HUES64 (cell line): ENCODE data around the gene FAM210B.

Source experiments
- H3K27ac ChIP-seq: 2 replicates; pipeline ENCODE4 v1.7.0; 2013; ENCODE audit warnings: low read depth, low read length, inconsistent platforms
- H3K27me3 ChIP-seq: 2 replicates; pipeline ENCODE4 v1.6.1; 2013; ENCODE audit warnings: mild to moderate bottlenecking, low read length; ENCODE audit not compliant: insufficient read depth
- H3K36me3 ChIP-seq: 2 replicates; pipeline ENCODE4 v1.6.1; 2013; ENCODE audit warnings: mild to moderate bottlenecking, low read length; ENCODE audit not compliant: insufficient read depth
- H3K4me1 ChIP-seq: 2 replicates; pipeline ENCODE4 v1.6.1; 2013; ENCODE audit warnings: mild to moderate bottlenecking, low read length, moderate library complexity; ENCODE audit not compliant: insufficient read depth
- H3K4me3 ChIP-seq: 2 replicates; pipeline ENCODE4 v1.5.1; 2013; ENCODE audit warnings: mild to moderate bottlenecking, low read length, moderate library complexity
- H3K9ac ChIP-seq: 2 replicates; pipeline ENCODE4 v1.6.1; 2013; ENCODE audit warnings: mild to moderate bottlenecking, low read depth, low read length
- H3K9me3 ChIP-seq: 2 replicates; pipeline ENCODE4 v1.6.1; 2013; ENCODE audit warnings: low read depth, low read length; ENCODE audit not compliant: insufficient read depth
- WGBS: fragments of 150-250, 120-280 bp; methylation state at CpG from one replicate; pipeline ENCODE4 v1.1.7; 2013; ENCODE audit warnings: missing lambda C conversion rate; 5-methylcytosine and 5-hydroxymethylcytosine counted together

FAM210B gene

GRCh38 chr20:56360908-56361205 lies 2.1 kb downstream of the FAM210B start:
- Histone ChIP-seq H3K4me1 (peaks cover 17% of the 10 kb centered on the region), H3K27me3 (peaks cover 14% of the 10 kb centered on the region), H3K9me3 (no peaks in the 10 kb centered on the region), H3K36me3 (peaks cover under 1% of the 10 kb centered on the region; the same call in 1 of the 2 replicates), H3K9ac (no peak overlapping the region), H3K27ac (no peak overlapping the region), H3K4me3 (0 out of 2 replicates have a peak overlapping the region, but pooled peaks have one; percentile 87)
- WGBS, result 54% methylated on average over 8 of the region's 8 CpGs

- 97% methylated on average over 4 of the region's 8 CpGs for WGBS
- H3K27ac ChIP-seq, result no peak overlapping the region
- H3K4me1 ChIP-seq, result peaks cover 17% of the 10 kb centered on the region
- no peaks in the 10 kb centered on the region for H3K9me3 ChIP-seq
- H3K27me3 ChIP-seq, result peaks cover 14% of the 10 kb centered on the region
- H3K9ac ChIP-seq, result no peak overlapping the region
- H3K4me3 ChIP-seq, result no peak overlapping the region
- H3K36me3 ChIP-seq, result peaks cover 11% of the 10 kb centered on the region
Measured at GRCh38 chr20:56361900-56362299, 3.1 kb downstream of the FAM210B start.

- 81% methylated on average over 8 of the region's 8 CpGs for WGBS
- Histone ChIP-seq H3K36me3 (peaks cover 15% of the 10 kb centered on the region), H3K27ac (no peak overlapping the region), H3K9ac (no peak overlapping the region), H3K9me3 (no peaks in the 10 kb centered on the region), H3K4me1 (peaks cover 17% of the 10 kb centered on the region), H3K4me3 (no peak overlapping the region), H3K27me3 (peaks cover 14% of the 10 kb centered on the region)
Measured at GRCh38 chr20:56362833-56363413, 4.1 kb downstream of the FAM210B start.

- H3K4me3 ChIP-seq, result no peak overlapping the region
- peaks cover 14% of the 10 kb centered on the region for H3K27me3 ChIP-seq
- peaks cover 15% of the 10 kb centered on the region for H3K36me3 ChIP-seq
- H3K9me3 ChIP-seq, result no peaks in the 10 kb centered on the region
- H3K9ac ChIP-seq, result no peak overlapping the region
- H3K4me1 ChIP-seq, result peaks cover 17% of the 10 kb centered on the region
- 94% methylated on average over 6 of the region's 6 CpGs for WGBS
- no peak overlapping the region for H3K27ac ChIP-seq
Measured at GRCh38 chr20:56363491-56363890, 4.7 kb downstream of the FAM210B start.

GRCh38 chr20:56368351-56369134 lies 9.8 kb downstream of the FAM210B start:
- Histone ChIP-seq H3K4me3 (no peak overlapping the region), H3K4me1 (no peaks in the 10 kb centered on the region), H3K27me3 (no peaks in the 10 kb centered on the region), H3K27ac (no peak overlapping the region), H3K36me3 (peaks cover 64% of the 10 kb centered on the region), H3K9me3 (no peaks in the 10 kb centered on the region), H3K9ac (no peak overlapping the region)
- 94% methylated on average over 5 of the region's 6 CpGs for WGBS

GRCh38 chr20:56369179-56369578 lies 10.4 kb downstream of the FAM210B start:
- WGBS, result 82% methylated on average over 1 of the region's 4 CpGs
- H3K9ac ChIP-seq, result no peak overlapping the region
- no peak overlapping the region for H3K4me3 ChIP-seq
- H3K9me3 ChIP-seq, result no peaks in the 10 kb centered on the region
- no peaks in the 10 kb centered on the region for H3K27me3 ChIP-seq
- H3K36me3 ChIP-seq, result peaks cover 70% of the 10 kb centered on the region
- H3K4me1 ChIP-seq, result no peaks in the 10 kb centered on the region
- no peak overlapping the region for H3K27ac ChIP-seq

- Histone ChIP-seq H3K36me3 (peaks cover 85% of the 10 kb centered on the region), H3K4me1 (no peaks in the 10 kb centered on the region), H3K27ac (no peak overlapping the region), H3K4me3 (no peak overlapping the region), H3K9ac (no peak overlapping the region), H3K9me3 (no peaks in the 10 kb centered on the region), H3K27me3 (no peaks in the 10 kb centered on the region)
- 97% methylated on average over 11 of the region's 11 CpGs for WGBS
Measured at GRCh38 chr20:56371977-56372376, 13.2 kb downstream of the FAM210B start.

GRCh38 chr20:56372850-56373249 lies 14.1 kb downstream of the FAM210B start:
- no peaks in the 10 kb centered on the region for H3K4me1 ChIP-seq
- no peak overlapping the region for H3K9ac ChIP-seq
- H3K9me3 ChIP-seq, result no peaks in the 10 kb centered on the region
- WGBS, result 86% methylated on average over 1 of the region's 1 CpG
- peaks cover 90% of the 10 kb centered on the region for H3K36me3 ChIP-seq
- no peak overlapping the region for H3K4me3 ChIP-seq
- H3K27me3 ChIP-seq, result no peaks in the 10 kb centered on the region
- H3K27ac ChIP-seq, result no peak overlapping the region

GRCh38 chr20:56373942-56374341 lies 15.2 kb downstream of the FAM210B start:
- no peak overlapping the region for H3K27ac ChIP-seq
- no peaks in the 10 kb centered on the region for H3K9me3 ChIP-seq
- 100% methylated on average over 1 of the region's 1 CpG for WGBS
- no peaks in the 10 kb centered on the region for H3K27me3 ChIP-seq
- no peaks in the 10 kb centered on the region for H3K4me1 ChIP-seq
- peaks cover 96% of the 10 kb centered on the region for H3K36me3 ChIP-seq
- no peak overlapping the region for H3K4me3 ChIP-seq
- H3K9ac ChIP-seq, result no peak overlapping the region

GRCh38 chr20:56376331-56376730 lies 17.6 kb downstream of the FAM210B start:
- peaks cover 96% of the 10 kb centered on the region for H3K36me3 ChIP-seq
- no peak overlapping the region for H3K4me3 ChIP-seq
- H3K9ac ChIP-seq, result no peak overlapping the region
- WGBS, result 97% methylated on average over 2 of the region's 2 CpGs
- no peak overlapping the region for H3K27ac ChIP-seq
- no peaks in the 10 kb centered on the region for H3K9me3 ChIP-seq
- no peaks in the 10 kb centered on the region for H3K4me1 ChIP-seq
- H3K27me3 ChIP-seq, result no peaks in the 10 kb centered on the region

GRCh38 chr20:56378386-56378785 lies 19.6 kb downstream of the FAM210B start:
- Histone ChIP-seq H3K27me3 (no peaks in the 10 kb centered on the region), H3K9me3 (no peaks in the 10 kb centered on the region), H3K27ac (no peak overlapping the region), H3K4me1 (no peaks in the 10 kb centered on the region), H3K36me3 (peaks cover 96% of the 10 kb centered on the region), H3K4me3 (no peak overlapping the region), H3K9ac (no peak overlapping the region)
- 97% methylated on average over 2 of the region's 3 CpGs for WGBS
